ENCODE results near the gene MACROD2.

MACROD2 gene

GRCh38 chr20:15645816-15646215, 1650.5 kb downstream of the MACROD2 start:
- no peaks in the 10 kb centered on the region for H3K9me3 ChIP-seq (replicated peaks in 1 of 11)
- no peak for TF ChIP-seq Cebpa-rat (IDR thresholded peaks at IDR 0.05)
- no peaks in the 10 kb centered on the region for H4K20me1 ChIP-seq
- H3K27me3 ChIP-seq: no peaks in the 10 kb centered on the region
- no peaks in the 10 kb centered on the region for H3K36me3 ChIP-seq
- no peak overlapping the region for H3K9ac ChIP-seq
- H3K27ac ChIP-seq: no peak overlapping the region
- no peak overlapping the region for H3K4me3 ChIP-seq
- peaks cover 0 to 8% (median 0%) of the 10 kb centered on the region in 10 experiments; a peak in 7 of 20 replicates for H3K4me1 ChIP-seq
- no peak overlapping the region for H3K4me2 ChIP-seq

GRCh38 chr20:15653396-15654207, 1658.3 kb downstream of the MACROD2 start:
- no peak overlapping the region for H3K4me2 ChIP-seq

GRCh38 chr20:15654208-15654649, 1658.9 kb downstream of the MACROD2 start:
- no peaks in the 10 kb centered on the region for H4K20me1 ChIP-seq
- no peaks in the 10 kb centered on the region for H3K4me1 ChIP-seq
- no peaks in the 10 kb centered on the region for H3K9me3 ChIP-seq (replicated peaks in 1 of 11)
- no peak overlapping the region for H3K9ac ChIP-seq
- H3K36me3 ChIP-seq: no peaks in the 10 kb centered on the region
- no peak overlapping the region for H3K27ac ChIP-seq
- no peaks in the 10 kb centered on the region for H3K27me3 ChIP-seq
- H3K4me2 ChIP-seq: no peak overlapping the region
- no peak overlapping the region for H3K4me3 ChIP-seq
- TF ChIP-seq Cebpa-rat (IDR thresholded peaks at IDR 0.05): no peak

More at GRCh38 chr20:15653396-15654207, 1658.3 kb downstream of the MACROD2 start:
- no peaks in the 10 kb centered on the region for H3K4me1 ChIP-seq
- H4K20me1 ChIP-seq: no peaks in the 10 kb centered on the region
- H3K4me3 ChIP-seq: no peak overlapping the region
- no peak for TF ChIP-seq Cebpa-rat (IDR thresholded peaks at IDR 0.05)
- H3K9me3 ChIP-seq (replicated peaks in 1 of 11): no peaks in the 10 kb centered on the region
- H3K36me3 ChIP-seq: no peaks in the 10 kb centered on the region
- H3K9ac ChIP-seq: no peak overlapping the region
- no peaks in the 10 kb centered on the region for H3K27me3 ChIP-seq
- no peak overlapping the region for H3K27ac ChIP-seq

- no peaks in the 10 kb centered on the region for H4K20me1 ChIP-seq
- no peaks in the 10 kb centered on the region for H3K36me3 ChIP-seq
- no peak overlapping the region for H3K27ac ChIP-seq
- TF ChIP-seq Cebpa-rat (IDR thresholded peaks at IDR 0.05): no peak
- H3K4me2 ChIP-seq: no peak overlapping the region
- no peaks in the 10 kb centered on the region for H3K27me3 ChIP-seq
- no peaks in the 10 kb centered on the region for H3K9me3 ChIP-seq (replicated peaks in 1 of 11)
- no peaks in the 10 kb centered on the region for H3K4me1 ChIP-seq
- H3K9ac ChIP-seq: no peak overlapping the region
- no peak overlapping the region for H3K4me3 ChIP-seq
Observed at GRCh38 chr20:15655295-15655874, 1660.1 kb downstream of the MACROD2 start.

- Histone ChIP-seq H4K20me1 (no peaks in the 10 kb centered on the region), H3K27ac (no peak overlapping the region), H3K4me2 (no peak overlapping the region), H3K9ac (no peak overlapping the region), H3K9me3 (replicated peaks in 1 of 11) (no peaks in the 10 kb centered on the region), H3K36me3 (no peaks in the 10 kb centered on the region), H3K4me3 (no peak overlapping the region), H3K4me1 (no peaks in the 10 kb centered on the region), H3K27me3 (no peaks in the 10 kb centered on the region)
- TF ChIP-seq Cebpa-rat (IDR thresholded peaks at IDR 0.05): no peak
Observed at GRCh38 chr20:15656124-15656523, 1660.8 kb downstream of the MACROD2 start.

GRCh38 chr20:15658295-15658694, 1663.0 kb downstream of the MACROD2 start:
- H3K4me2 ChIP-seq: no peak overlapping the region
- no peak for TF ChIP-seq Cebpa-rat (IDR thresholded peaks at IDR 0.05)
- H3K27me3 ChIP-seq: no peaks in the 10 kb centered on the region
- no peak overlapping the region for H3K4me3 ChIP-seq
- H3K9ac ChIP-seq: no peak overlapping the region
- H3K27ac ChIP-seq: no peak overlapping the region
- no peaks in the 10 kb centered on the region for H3K4me1 ChIP-seq
- H3K9me3 ChIP-seq (replicated peaks in 1 of 11): no peaks in the 10 kb centered on the region
- H4K20me1 ChIP-seq: no peaks in the 10 kb centered on the region
- H3K36me3 ChIP-seq: no peaks in the 10 kb centered on the region

- no peak overlapping the region for H3K27ac ChIP-seq
- no peak overlapping the region for H3K4me2 ChIP-seq
- no peaks in the 10 kb centered on the region for H3K36me3 ChIP-seq
- no peak for TF ChIP-seq Cebpa-rat (IDR thresholded peaks at IDR 0.05)
- H3K9ac ChIP-seq: no peak overlapping the region
- H4K20me1 ChIP-seq: no peaks in the 10 kb centered on the region
- H3K4me3 ChIP-seq: no peak overlapping the region
- no peaks in the 10 kb centered on the region for H3K27me3 ChIP-seq
- H3K9me3 ChIP-seq (replicated peaks in 1 of 11): no peaks in the 10 kb centered on the region
- no peaks in the 10 kb centered on the region for H3K4me1 ChIP-seq
Observed at GRCh38 chr20:15673206-15673605, 1677.9 kb downstream of the MACROD2 start.

- H3K27me3 ChIP-seq: no peaks in the 10 kb centered on the region
Observed at GRCh38 chr20:15674253-15675060, 1679.1 kb downstream of the MACROD2 start.

GRCh38 chr20:15675061-15675514, 1679.8 kb downstream of the MACROD2 start:
- no peaks in the 10 kb centered on the region for H3K4me1 ChIP-seq
- H3K27ac ChIP-seq: no peak overlapping the region
- no peaks in the 10 kb centered on the region for H3K9me3 ChIP-seq (replicated peaks in 1 of 11)
- no peaks in the 10 kb centered on the region for H4K20me1 ChIP-seq
- no peak overlapping the region for H3K4me2 ChIP-seq
- no peak for TF ChIP-seq Cebpa-rat (IDR thresholded peaks at IDR 0.05)
- H3K9ac ChIP-seq: no peak overlapping the region
- H3K36me3 ChIP-seq: no peaks in the 10 kb centered on the region
- no peak overlapping the region for H3K4me3 ChIP-seq
- no peaks in the 10 kb centered on the region for H3K27me3 ChIP-seq

More at GRCh38 chr20:15674253-15675060, 1679.1 kb downstream of the MACROD2 start:
- Histone ChIP-seq H3K4me2 (no peak overlapping the region), H3K9me3 (replicated peaks in 1 of 11) (no peaks in the 10 kb centered on the region), H3K4me1 (no peaks in the 10 kb centered on the region), H4K20me1 (no peaks in the 10 kb centered on the region), H3K36me3 (no peaks in the 10 kb centered on the region), H3K4me3 (no peak overlapping the region), H3K9ac (no peak overlapping the region), H3K27ac (no peak overlapping the region)
- TF ChIP-seq Cebpa-rat (IDR thresholded peaks at IDR 0.05): no peak

Measured in BLaER1 treated with 17β-estradiol and CSF1 and Interleukin-3, amounts not matched to agents 10 nM and 100 nM (cell line).